Posterior cingulate gyrus (tissue), 11 donors: ENCODE data around the gene TLCD3B.
A peak's percentile ranks its signal among the peaks of the same experiment; 100 is the strongest.

Source experiments
- DNase-seq, 10 donors: peaks; one replicate each; pipeline versions ENCODE4 v3.0.0 to v3.0.0-alpha.2; 2020 to 2021; ENCODE audit warnings: mixed read lengths in 3 of 10
- intact Hi-C: fragments of 100-400 bp; cut with DNase I; formaldehyde crosslinking; loops from one replicate; pipeline ENCODE4 v1.15.1; 2023

The TLCD3B gene

DNA sequence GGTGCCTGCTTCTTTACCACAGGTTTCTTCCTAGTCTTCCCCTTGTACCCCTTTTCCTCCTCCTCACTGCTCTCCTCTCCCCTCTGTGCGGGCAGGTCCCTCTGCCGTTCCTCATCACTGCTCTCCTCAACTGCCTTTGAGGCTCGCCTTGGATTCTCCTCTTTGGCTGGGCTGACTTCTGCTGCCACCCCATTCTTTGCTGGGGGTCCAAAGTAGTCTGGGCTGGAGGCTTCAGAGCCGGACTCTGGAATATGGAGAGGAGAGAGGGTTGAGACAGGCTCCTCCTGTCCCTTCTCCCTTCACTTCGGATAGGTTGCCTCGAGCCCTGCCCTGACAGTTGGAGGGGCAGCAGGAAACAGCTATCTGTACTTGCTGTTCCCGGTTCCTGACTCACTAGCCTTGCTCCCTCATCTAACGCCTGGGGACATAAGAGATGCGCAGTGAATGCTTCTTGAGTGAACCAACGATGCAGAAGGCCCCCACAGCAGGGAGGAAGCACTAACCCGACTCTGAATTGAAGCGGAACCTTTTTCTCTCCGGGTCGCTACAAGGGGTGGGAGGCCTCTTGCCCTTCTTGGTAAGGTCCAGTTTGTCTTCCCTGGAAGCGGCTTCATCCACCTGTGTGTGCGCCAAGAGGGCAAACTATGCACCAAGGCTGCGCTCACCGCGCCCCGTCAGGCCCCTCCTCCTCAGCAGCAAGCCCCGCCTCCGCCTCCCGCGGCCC, 36.3 kb downstream of the TLCD3B start:
- intact Hi-C loops, result loop anchor here (1.0 to 10.0 kb wide), 2 partner anchors 21 to 180 kb away; partner anchors contain the start of genes PAGR1, PRRT2 and TAOK2
- peak in 7 of 10 donors; percentile 44 to 94 (median 53) for DNase-seq

DNA sequence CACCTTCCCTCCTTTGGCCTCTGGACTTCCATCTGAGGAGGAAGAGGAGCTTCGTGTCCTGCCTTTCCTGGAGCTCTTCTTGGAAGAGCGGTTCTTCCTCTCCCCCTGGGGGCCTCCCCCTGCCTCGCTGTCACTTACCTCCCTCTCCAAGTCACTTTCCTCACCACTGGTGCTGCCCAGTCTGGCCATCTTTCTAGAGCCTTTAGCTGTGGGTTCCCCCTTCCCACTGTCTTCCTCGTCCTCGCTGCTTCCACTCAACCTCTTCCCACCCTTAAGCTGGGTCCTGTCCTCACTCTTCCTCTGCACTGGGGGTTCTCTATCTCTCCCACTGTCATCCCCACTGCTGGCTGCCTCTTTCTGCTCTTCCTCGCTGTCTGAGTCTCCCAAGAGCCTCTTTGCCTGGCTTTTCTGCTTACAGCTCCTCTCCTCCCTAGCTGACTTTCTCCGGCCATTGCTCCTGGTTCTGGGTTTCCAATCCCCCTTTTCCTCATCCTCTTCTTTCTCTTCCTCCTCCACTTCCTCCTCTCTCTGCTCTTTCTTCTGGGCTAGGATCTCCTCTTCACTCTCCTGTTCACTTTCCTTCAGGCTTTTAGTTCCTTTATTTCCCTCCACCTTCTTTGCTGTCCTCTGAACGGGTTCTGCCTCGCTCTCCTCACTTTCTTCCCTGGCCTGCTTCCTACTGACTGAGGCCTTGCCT, 37.0 kb downstream of the TLCD3B start:
- no peak for DNase-seq
- intact Hi-C loops, result loop anchor here (10.0 kb wide), 1 partner anchor 179 kb away; the partner anchor contains the start of genes PAGR1 and PRRT2

DNA sequence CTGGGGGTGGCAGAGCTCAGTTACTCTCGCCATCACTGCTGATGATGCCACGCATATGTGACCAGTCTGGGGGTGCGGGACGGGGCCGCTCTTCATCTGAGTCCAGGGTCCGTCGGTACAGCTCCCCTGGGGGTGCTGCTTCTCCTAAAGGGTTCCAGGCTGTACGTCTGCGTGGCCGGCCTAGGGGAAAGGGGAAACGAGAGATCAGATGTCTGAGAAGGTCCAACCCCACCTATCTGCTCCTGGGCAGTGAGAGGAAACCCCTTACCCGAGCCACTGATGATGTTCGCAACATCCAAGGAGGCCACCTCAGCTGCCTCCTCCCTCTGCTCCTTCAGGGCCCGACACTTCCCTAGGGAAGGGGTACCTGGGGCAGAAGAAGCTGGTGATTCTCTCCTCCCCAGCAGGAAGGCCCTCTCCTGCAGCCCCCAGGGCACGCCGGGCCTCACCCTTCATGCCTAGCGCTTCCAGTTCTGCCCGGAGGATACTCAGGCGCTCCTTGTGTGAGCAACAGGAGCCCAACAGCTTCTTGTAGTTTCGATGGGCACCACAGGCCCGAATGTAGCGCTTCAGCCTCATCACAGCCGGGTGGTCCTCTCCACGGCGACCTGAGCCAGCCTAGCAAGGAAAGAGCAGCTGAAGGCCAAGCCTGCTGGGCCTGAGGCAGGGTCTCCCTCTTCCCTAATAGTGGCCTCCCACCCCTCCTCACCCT, 37.7 kb downstream of the TLCD3B start:
- DNase-seq, result peak in 2 of 10 donors; percentile 56 to 78
- intact Hi-C loops, result loop anchor here (10.0 kb wide), 1 partner anchor 179 kb away; the partner anchor contains the start of genes PAGR1 and PRRT2

DNA sequence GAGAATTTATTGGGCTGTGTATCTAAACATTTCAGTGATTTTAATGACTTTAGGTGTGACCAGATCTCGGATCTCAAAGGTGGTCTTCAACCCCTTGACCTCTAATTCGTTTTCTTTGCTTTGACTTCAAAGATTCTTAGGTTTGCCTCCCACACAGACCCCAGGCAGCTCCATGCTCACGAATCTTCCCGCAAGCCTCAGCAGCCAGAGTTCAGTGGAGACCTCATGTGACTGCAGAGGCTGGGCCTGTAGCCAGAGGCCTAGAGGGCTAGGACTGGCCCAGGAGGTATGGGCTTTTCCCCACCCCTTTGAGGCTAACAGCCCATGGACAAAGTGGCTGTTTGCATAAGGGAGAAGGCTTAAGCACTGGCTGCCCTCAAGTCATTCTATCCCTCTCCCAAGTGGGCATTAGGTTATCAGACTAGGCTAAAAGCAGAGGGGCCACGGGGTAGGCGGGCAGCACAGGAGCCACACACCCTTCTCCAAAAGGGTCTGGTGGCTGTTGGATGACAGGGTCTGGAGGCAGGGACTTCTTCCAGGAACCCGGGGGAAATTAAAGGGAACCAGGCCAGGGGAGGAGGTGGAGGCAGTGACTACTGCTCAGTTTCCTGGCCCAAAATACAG, 38.6 kb downstream of the TLCD3B start:
- intact Hi-C loops, result loop anchor here (10.0 kb wide), 1 partner anchor 178 kb away; the partner anchor contains the start of genes PAGR1 and PRRT2
- peak in 3 of 10 donors; percentile 53 to 66 (median 57) for DNase-seq

DNA sequence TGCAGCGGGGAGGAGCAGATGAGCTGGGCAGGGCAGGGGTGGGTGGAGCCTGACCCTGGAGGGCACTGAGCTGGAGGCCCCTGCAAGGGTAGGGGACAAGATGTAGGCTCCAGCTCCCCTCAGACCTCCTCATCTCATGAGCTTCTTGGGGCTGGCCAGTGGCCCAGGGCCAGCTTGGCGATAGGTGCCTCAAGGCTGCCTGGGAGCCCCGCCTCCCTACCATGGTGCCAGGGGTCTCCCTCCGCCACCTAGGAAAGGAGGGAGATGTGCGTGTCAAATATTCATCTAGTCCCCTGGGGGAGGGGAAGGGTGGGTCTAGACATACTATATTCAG, 39.5 kb downstream of the TLCD3B start:
- intact Hi-C loops, result loop anchor here (10.0 kb wide), 1 partner anchor 177 kb away; the partner anchor contains the start of genes PAGR1 and PRRT2
- DNase-seq, result peak in 2 of 10 donors; percentile 37 to 67

DNA sequence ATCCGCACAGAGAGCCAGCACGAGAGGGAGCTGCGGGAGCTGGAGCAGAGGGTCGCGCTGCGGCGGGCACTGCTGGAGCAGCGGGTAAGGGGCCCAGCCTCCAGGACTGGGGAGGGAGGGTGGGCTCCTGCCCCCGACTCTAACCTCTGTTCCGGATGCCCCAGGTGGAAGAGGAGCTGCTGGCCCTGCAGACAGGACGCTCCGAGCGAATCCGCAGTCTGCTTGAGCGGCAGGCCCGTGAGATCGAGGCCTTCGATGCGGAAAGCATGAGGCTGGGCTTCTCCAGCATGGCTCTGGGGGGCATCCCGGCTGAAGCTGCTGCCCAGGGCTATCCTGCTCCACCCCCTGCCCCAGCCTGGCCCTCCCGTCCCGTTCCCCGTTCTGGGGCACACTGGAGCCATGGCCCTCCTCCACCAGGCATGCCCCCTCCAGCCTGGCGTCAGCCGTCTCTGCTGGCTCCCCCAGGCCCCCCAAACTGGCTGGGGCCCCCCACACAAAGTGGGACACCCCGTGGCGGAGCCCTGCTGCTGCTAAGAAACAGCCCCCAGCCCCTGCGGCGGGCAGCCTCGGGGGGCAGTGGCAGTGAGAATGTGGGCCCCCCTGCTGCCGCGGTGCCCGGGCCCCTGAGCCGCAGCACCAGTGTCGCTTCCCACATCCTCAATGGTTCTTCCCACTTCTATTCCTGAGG, 40.0 kb downstream of the TLCD3B start:
- peak in 3 of 10 donors; percentile 49 to 73 (median 67) for DNase-seq
- intact Hi-C loops, result loop anchor here (10.0 kb wide), 1 partner anchor 176 kb away; the partner anchor contains the start of genes PAGR1 and PRRT2

DNA sequence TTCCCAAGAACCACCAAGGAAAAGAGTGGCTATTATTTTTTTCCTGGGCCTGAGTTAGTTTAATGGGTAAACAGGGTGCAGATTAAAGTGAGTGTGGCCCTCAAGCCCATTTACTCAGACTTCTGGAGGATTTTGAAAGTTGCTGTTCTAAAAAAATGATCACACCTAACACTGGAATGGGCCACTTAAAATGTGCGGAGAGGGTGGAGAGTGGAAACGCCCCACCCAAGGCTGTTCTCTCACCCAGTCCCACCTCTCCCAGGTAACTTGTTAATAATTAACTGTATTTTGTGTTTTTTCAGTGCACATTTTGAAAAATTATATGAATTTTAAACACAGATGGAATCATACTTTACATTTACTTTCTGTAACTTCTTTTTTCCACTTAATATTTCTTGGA, 41.0 kb downstream of the TLCD3B start:
- peak in 2 of 10 donors; percentile 10 to 18 for DNase-seq
- intact Hi-C loops, result loop anchor here (10.0 kb wide), 1 partner anchor 175 kb away; the partner anchor contains the start of genes PAGR1 and PRRT2

DNA sequence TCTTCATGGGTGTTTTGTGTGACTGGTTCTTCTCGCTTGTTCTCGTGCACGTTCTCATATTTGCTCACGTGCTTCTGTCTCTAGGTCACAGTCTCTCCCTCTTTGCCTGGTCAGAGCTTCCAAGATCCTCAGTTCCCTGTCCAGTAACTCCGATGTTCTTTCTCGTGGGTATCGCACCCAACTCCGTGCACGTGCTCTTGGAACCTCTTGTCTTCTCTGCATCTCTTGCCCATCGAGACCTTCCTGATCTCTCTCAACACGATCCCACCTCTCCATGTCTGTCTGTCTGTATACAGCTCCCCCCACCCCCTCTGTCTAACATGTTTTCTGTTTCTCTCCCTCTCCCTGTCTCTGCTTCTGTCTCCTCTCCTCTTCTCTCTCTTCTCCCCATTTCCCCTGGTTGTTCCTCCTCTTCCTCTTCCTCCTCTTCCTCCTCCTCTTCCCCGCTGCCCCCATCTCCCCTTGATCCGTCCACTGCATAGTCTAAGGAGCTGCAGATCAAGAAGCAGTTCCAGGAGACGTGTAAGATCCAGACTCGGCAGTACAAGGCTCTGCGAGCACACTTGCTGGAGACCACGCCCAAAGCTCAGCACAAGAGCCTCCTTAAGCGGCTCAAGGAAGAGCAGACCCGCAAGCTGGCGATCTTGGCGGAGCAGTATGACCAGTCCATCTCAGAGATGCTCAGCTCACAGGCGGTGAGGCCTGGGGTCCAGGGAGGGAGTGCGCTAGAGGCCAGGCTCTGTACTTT, 41.8 kb downstream of the TLCD3B start:
- peak in 3 of 10 donors; percentile 15 to 43 (median 27) for DNase-seq

DNA sequence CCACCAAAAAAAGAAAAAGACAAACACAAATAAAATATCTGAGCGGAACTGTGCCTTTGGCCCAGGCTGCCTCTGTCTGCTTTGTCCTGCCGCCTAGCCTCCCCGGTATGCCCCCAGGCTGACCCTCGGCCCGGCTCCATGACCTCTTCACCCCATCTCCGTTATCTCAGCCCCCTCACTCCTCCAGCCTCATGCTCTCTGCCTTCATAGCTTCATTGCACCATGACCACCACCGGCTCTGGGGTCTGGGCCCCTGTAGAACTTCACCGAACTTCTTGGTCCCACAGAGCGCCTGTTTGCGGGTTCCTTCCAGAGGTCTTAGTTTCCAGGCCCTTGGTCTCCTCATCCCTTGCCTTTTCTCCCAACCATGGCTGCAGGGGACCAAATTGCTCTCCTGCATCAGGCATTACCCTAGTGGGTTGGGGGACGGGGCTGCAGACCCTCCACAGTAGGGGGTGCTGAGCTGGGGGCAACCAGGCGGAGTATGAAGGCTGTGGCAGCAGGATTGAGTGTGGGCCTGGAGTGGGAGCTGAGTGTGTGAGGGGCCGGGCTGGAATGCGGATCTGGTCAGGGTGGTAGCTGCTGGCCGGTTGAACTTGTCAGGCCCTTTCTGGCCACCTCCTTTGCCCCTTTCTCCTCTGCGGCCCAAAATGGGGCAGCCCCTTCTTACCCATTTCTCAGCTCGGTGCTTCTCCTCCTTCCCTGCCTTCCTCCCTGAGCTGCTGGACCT, 42.6 kb downstream of the TLCD3B start:
- peak in 3 of 10 donors; percentile 22 to 66 (median 39) for DNase-seq
- intact Hi-C loops, result no loop called here

More for the DNA sequence above, 41.8 kb downstream of the TLCD3B start:
- intact Hi-C loops, result no loop called here

DNA sequence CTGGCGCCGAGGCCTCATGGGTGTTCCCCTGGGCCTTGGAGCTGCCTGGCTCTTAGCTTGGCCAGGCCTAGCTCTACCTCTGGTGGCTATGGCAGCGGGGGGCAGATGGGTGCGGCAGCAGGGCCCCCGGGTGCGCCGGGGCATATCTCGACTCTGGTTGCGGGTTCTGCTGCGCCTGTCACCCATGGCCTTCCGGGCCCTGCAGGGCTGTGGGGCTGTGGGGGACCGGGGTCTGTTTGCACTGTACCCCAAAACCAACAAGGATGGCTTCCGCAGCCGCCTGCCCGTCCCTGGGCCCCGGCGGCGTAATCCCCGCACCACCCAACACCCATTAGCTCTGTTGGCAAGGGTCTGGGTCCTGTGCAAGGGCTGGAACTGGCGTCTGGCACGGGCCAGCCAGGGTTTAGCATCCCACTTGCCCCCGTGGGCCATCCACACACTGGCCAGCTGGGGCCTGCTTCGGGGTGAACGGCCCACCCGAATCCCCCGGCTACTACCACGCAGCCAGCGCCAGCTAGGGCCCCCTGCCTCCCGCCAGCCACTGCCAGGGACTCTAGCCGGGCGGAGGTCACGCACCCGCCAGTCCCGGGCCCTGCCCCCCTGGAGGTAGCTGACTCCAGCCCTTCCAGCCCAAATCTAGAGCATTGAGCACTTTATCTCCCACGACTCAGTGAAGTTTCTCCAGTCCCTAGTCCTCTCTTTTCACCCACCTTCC, 43.5 kb downstream of the TLCD3B start:
- intact Hi-C loops, result no loop called here
- peak in 3 of 10 donors; percentile 54 to 84 (median 61) for DNase-seq

DNA sequence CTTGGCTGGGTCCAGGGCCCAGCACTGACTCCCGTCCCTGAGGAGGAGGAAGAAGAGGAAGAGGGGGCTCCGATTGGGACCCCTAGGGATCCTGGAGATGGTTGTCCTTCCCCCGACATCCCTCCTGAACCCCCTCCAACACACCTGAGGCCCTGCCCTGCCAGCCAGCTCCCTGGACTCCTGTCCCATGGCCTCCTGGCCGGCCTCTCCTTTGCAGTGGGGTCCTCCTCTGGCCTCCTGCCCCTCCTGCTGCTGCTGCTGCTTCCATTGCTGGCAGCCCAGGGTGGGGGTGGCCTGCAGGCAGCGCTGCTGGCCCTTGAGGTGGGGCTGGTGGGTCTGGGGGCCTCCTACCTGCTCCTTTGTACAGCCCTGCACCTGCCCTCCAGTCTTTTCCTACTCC, 44.1 kb downstream of the TLCD3B start:
- peak in 3 of 10 donors; percentile 29 to 59 (median 34) for DNase-seq
- intact Hi-C loops, result no loop called here

DNA sequence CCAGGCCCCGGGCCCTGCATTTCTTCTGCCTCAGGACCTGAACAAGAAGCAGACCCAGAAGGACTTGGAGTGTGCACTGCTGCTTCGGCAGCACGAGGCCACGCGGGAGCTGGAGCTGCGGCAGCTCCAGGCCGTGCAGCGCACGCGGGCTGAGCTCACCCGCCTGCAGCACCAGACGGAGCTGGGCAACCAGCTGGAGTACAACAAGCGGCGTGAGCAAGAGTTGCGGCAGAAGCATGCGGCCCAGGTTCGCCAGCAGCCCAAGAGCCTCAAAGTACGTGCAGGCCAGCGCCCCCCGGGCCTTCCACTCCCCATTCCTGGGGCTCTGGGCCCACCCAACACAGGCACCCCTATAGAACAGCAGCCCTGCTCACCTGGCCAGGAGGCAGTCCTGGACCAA, 44.8 kb downstream of the TLCD3B start:
- peak in 3 of 10 donors; percentile 33 to 79 (median 71) for DNase-seq
- intact Hi-C loops, result no loop called here

DNA sequence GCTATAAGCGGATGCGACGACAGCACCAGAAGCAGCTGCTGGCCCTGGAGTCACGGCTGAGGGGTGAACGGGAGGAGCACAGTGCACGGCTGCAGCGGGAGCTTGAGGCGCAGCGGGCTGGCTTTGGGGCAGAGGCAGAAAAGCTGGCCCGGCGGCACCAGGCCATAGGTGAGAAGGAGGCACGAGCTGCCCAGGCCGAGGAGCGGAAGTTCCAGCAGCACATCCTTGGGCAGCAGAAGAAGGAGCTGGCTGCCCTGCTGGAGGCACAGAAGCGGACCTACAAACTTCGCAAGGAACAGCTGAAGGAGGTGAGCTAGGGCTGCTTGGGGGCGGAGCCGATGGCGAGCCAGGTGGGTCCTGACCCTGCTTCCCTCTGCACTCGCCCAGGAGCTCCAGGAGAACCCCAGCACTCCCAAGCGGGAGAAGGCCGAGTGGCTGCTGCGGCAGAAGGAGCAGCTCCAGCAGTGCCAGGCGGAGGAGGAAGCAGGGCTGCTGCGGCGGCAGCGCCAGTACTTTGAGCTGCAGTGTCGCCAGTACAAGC, 45.7 kb downstream of the TLCD3B start:
- DNase-seq, result peak in 3 of 10 donors; percentile 64 to 74 (median 67)
- intact Hi-C loops, result no loop called here

DNA sequence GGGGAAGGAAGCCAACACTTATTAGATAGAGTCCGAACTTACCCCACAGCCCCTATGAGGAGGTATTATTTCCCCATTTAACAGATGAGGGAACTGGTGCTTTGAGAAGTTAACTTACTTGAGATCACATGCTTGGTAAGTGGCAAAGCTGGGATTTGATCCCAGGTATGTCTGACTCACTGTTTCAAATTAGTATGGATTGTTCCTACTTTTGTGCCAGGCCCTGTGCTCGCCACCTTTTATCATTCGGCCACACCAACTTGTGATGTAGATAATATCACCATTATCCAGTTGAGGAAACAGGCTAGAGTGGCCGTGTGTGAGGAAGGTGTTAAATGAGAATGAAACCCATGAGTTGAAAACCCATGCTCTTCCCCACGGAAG, 46.3 kb downstream of the TLCD3B start:
- peak in 1 of 10 donors; percentile 0 for DNase-seq
- intact Hi-C loops, result no loop called here

DNA sequence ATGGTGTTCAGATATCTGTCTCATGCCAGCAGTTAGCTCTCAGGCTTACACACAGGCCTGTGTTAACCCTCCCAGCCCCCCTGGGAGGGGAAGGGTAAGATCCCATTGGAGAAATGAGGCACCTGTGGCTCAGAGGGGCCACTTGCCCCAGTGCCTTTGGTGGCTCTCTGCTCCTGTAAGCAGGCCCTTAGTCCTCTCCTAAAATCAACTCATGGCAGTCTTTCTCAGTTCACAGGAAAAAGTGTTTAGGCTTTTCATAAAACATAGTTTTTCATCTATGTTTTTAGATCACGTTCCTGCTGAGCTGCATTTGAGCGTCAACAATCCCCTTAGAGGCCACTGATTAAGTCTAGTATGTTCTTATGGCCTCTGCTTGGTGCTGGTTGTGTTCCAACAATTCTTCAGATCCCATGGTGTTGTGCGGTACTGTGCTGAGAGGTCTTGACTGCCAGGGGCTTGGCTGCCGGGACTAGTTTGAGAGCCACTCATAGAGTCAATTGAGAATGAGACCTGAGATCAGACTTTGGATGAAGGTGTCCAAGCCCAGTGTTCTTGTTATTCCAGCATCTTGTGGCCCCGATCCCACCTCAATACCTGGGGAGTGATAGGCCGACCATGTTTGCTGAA, 46.8 kb downstream of the TLCD3B start:
- intact Hi-C loops, result no loop called here
- DNase-seq, result peak in 2 of 10 donors; percentile 14 to 35

DNA sequence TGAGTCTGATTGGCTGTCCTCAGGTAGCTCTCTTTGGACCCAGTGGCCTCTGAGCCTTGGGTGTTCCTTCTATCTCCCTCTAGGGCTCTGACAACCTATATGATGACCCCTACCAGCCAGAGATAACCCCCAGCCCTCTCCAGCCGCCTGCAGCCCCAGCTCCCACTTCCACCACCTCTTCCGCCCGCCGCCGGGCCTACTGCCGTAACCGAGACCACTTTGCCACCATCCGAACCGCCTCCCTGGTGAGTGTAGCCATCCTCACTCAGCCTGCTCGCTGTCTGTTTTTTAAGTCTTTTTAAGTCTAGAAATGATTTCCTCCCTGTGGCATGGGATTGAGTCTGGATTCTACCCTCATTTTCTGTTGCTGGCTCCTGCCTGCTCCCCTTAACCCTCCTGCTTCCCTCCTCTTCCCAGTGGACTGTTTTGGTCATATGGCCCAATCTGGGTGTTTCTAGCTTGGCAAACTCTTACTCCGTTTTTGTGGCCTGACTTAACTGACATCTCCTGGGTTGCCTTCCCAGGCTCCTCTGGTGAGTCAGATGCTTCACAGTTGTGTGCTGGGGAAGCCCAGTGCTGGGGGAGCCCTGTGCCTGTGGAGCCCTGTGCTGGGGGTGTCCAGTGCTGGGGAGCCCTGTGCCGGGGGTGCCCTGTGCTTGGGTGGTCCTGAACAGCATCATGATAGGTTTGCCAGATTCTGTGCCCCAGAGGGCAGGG, 47.5 kb downstream of the TLCD3B start:
- intact Hi-C loops, result no loop called here
- DNase-seq, result peak in 3 of 10 donors; percentile 28 to 46 (median 30)
